HG02623 (cell line): ENCODE data around the gene PIWIL4.
"Not testable (repeated sequence)": the region's sequence is repeated elsewhere in the genome, so short reads cannot be mapped to it uniquely, and the experiment has no call there.

Experiments
- ATAC-seq: cut with Tn5 transposase; IDR thresholded peaks from one replicate; pipeline ENCODE4 v1.9.1; 2021; ENCODE audit warnings: moderate library complexity; ENCODE audit not compliant: unreplicated experiment

The PIWIL4 gene

DNA sequence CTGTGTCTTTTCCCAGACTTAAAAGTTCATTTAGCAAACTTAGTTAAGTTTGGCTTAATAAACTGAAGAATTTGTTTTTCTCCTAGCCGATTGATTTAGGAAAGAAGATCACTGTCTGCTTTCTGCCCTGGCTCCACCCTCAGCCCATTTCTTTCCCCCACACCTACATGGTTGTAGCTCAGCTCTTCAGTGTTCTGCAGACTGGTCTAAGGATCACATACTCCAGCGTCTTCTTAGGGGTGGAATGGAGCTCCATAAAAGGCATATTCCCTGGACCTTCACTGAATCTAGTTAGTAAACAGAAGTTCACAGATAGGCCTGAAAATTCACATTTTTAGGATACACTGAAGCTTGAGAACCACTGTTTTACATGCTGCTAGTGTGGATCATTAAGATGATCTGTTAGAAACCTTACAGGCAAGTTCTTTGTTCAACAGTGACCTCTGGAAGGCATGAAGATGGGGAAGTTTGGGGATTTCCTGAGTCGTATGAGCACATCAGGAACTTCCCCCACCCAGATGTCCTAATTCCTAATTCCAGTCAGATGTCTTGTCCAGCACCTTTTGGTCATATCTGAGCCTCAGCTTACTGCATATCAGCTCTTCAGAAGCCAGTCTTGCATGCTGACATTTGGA lies 16.8 kb downstream of the PIWIL4 start:
- peak; percentile 45 for ATAC-seq

DNA sequence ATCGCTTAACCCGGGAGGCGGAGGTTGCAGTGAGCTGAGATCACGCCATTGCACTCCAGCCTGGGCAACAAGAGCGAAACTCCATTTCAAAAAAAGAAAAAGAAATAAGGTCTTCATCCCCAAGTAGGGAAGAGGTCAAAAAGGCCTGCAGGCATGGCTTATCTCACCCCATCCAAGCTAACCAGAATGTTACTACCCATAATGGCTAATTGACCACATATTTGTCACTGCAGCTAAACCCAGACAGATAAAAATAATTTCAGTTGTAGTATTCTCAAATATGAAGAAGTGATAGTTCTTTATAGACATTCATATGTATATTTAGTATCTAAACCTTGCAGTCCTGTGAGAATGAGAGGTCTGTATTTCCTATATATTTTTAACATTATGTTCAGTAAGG lies 17.8 kb downstream of the PIWIL4 start:
- ATAC-seq, result no peak

DNA sequence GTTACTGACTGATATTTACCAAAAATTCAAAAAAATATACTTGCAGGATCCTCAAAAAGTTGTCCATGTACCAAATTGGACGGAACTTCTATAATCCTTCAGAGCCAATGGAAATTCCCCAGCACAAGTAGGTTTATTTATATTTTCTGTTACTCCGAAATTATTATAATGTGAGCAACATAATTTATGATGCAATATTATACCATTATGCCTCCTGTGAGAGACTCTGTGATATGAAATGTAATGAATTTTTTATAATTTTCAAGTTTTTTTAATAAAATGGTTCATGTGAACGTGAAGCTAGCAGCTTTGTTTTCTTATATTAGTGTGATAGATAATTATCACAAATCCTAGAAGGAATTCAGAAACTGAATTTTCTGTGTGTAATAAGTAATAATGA lies 18.2 kb downstream of the PIWIL4 start:
- ATAC-seq, result no peak

DNA sequence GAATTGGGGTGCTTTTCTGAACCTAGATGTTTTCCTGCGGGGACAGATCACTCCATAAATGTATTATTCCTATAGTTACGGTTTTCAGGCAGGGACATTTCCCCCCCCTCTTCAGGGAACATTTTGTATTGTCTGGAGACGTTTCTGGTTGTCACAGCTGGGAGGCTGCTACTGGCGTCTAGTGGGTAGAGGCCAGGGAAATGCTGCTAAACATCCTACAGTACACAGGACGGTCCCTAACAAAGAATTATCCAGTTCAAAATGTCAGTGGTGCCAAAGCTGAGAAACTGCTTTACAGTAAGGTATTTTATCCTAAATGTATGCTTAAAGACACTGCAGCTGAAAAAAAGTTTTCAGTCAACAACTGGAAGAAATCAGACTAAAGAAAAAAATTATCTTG lies 19.4 kb downstream of the PIWIL4 start:
- ATAC-seq, result no peak

DNA sequence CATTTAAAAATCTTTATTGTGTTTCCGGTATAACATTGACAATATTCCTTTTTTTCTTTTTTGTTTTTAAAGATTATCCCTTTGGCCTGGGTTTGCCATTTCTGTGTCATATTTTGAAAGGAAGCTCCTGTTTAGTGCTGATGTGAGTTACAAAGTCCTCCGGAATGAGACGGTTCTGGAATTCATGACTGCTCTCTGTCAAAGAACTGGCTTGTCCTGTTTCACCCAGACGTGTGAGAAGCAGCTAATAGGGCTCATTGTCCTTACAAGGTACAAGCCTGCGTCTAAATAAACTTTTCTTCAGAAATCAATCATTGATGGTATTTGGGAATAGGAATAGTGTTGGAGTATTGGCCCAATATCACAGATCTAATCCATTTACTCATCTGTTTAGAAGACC lies 19.8 kb downstream of the PIWIL4 start:
- no peak for ATAC-seq

DNA sequence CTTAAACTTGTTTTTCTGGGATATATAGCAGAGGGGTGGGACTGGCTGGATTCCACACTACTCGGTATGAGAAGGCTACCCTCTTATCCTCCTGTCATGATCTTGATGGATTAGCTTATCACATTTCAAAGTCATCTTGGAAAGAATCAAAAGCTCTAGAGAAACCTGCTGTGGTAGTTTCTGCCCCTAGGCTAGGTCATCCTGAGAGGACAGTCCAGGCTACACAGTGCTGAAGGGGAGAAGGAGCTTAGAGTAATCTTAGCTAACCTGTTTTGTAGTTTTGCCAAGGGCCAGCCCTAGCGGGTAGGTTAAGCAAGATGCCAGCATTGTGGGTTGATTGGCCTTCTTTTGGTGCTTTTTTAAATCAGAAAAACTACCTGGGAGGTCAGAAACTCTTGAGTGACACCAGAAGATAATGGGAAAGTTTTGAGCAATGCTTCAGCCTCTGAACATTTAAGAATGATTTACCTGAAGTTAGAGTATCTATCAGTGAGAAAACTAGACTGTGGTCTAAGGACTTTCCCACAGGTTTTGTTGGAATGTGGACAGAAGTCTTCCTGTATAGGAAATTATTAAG lies 21.3 kb downstream of the PIWIL4 start:
- ATAC-seq, result no peak

DNA sequence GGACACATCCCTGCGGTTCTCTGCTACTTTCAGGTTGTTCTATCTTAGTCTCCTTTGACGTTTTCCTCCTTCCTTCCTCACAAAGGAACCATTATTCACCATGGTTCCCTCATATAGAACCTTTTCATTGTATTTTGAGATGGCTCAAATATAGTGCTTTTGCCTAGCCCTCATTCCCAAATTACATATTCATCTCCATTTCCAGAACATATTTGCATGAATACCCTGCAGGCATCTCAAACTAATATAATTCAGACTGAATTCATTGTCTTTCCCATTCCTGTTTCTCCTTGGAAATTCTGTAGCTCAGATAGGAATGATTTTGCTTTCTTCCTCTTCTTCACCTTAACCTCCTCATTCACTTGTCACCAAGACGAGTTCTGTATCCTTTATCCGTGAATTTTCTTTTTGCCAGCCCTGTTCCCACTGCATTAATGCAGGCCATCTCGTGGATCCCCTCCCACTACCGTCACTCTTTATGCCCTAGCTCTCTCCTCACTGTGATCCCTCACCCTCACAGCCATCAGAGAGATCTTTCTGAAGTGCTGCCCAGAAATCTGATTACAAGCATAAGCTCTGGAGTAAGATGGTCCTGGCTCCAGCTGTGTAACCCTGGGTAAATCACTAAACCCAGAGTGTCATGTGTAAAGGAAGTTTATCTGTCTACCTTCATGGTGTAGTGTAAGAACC lies 23.3 kb downstream of the PIWIL4 start:
- ATAC-seq, result no peak

DNA sequence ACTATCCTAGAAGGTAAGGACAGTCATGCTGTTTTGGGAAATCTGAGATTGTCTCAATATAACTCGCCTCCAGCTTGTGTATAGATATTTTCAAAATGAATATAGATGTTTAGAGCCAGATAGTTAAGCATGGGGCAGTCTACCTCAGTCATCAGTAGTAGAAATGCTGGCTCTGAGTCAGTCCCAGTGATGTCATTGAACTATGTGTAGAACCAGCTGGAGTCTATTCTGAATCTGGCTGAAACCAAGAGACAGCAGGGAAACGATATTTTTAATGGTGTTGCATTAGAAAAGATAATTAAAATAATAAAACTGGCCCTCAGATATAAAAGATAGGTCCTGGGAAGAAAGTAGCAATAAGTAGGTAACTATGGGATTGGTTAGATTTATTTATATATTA lies 25.9 kb downstream of the PIWIL4 start:
- peak; percentile 71 for ATAC-seq

DNA sequence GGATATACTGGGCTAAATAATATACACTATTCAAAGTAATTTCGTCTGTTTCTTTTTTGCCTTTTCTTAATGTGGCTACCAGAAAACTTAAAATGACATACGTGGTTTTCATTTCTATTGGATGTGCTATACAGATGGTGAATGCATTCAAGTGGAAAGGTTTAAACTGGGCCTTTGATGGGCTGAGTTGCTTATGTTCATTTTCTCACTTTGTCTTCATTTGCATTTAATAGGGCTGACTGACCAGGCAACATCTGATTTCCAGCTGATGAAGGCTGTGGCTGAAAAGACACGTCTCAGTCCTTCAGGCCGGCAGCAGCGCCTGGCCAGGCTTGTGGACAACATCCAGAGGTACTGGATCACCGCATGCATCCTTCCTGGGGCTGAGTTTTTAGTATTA lies 27.9 kb downstream of the PIWIL4 start:
- no peak for ATAC-seq

DNA sequence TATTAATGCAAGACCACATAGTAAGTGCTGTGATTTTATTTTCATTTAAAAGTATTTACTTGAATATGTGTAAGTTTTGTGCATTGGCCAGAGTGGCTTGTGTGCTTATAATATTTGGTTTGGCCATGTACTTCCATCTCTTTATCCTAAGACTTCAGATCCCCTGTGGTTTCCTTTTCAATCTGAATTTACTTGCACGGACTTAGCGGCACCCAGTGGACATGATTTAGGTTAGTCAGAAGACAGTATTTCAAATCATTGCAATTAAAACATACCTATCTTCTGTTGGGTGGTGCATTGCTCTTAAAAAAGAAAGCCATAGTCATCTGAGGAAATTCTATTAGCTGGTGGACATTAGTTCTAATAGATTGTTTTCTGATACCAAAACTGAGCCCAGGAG lies 30.7 kb downstream of the PIWIL4 start:
- ATAC-seq, result no peak

DNA sequence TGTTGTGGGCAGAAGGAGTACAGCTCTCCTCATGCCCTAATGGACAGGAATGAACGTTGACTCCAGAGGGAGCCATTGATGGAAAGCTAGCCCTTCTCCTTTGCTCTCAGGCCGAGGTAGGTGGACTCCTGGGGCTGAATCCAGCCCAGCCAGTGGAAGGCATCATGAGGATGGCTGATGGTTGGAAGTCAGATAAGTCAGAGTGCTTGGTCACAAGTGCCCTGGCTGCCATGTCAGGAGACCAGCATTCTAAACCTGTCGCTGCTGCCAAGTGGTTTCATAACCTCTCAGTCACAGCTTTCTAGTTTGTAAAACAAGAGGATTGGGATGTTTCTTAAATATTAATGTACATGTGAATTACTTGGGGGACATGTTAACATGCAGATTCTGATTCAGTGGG lies 32.3 kb downstream of the PIWIL4 start:
- ATAC-seq, result no peak

DNA sequence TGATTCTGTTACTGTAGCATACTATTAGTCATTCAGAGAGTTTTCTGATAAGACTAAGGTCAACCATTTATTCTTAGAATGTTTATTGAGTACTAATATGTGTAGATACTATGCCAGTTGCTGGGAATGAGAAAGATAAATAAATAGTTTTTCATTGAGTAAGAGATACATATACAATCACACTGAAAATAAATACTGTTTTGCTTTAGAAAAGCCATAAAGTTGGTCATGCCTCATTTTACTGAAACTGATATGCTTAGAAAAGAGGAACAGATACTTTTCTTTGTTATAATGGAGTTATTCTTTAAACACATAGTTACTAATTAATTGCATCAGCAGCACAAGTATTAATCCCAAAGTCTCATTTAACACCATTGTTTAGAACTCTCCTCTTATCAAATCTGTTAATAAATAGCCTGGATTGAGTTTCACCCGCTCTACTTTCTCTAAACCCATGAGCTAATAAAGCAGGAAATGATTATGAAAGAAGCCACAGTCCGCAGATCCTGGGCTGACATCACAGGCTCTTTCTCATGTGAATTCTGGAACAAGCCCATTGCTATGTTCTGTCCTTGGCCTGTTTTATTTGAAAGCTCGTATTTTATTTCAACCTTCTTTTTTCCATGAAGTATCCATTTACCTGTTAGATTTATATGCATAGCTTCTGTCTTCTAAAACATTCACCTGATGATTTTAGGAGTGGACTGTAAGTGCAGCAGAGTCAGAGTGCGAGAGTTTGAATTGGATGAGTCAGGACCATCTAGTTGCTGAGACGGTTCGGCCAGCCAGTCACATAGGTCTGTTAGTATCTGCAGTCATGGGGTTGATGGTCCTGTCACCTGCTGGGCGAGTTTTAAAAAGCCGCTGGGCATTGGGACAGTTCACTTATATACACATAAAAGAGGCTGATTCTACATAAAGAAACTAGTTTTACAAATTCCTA lies 35.5 kb downstream of the PIWIL4 start:
- peak; percentile 82 for ATAC-seq

DNA sequence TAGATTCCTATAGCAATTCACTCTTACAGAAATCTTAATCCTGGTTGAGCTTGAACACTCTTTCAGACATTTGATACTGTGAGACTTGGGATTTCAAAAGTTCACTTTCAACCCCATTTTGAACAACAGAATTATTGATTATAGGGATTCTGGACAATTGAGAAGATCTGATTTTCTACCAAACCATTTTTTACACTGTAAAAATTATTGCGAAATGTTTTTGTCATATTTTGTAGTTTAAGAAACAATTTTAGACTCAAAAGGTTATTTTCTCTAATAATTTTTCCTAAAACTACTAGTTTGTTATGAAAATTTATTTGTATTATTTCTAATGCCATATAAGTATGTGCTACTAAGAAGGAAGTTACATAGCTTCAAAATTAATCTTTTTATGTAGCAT lies 36.4 kb downstream of the PIWIL4 start:
- no peak for ATAC-seq

DNA sequence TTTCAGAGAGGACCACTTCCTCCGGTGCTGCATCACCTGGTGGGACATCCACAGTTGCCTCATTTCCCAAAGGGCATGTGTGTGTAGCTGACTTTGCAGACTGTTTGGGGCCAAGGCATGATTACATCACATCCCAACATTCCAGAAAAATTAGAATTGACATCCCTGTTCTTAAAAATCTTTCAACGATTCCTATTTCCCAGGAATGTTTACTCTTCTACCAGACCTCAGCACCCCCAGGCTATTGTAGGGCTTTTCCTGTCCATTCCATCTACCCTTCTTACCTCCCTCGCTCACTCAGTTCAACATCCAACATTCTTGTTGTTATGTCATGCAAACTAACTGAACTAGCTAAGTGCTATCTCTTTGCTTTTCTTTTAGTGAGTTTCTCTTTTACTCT lies 37.3 kb downstream of the PIWIL4 start:
- ATAC-seq, result no peak

DNA sequence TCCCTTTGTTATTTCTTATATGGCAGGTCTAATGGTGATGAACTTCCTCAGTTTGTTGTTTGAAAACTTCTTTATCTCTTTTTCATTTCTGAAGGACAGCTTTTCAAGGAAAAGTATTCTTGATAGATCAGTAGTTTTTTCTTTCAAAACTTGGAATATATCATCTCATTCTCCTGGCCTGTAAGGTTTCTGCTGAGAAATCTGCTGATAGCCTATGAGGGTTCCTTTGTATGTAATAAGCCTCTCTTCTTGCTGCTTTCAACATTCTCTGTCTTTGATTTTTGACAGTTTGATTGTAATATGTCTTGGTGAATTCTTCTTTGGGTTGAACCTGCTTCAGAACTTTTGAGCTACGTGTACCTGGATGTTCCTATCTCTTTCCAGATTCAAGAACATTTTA lies 46.0 kb downstream of the PIWIL4 start:
- no peak for ATAC-seq

DNA sequence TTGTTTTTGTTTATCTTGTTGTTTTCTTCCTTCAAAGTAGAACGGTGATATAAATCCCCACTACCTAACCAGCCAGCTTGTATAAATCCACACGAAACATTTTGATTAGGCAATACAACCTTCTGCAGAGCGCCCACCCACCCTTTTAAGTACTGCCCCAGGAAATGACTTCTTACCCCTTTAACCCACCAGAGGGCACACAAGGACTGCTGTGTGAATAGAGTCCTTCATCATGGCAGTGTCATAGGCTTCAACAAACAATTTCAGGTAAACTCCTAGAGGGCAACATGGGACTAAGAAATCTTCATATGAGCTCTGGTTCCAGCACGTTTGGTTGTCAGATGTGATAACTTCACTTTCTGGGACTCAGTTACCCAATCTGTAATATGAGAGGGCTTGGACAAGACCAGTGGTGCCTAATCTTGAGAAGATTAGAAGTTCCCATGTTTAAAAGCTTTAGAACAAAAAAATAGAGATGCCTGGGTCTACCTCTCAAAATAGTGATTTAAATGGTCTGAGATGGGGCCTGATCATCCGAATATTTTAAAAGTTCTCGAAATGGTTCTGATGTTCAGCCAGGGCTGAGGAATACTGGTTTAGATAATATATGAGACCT lies 56.1 kb downstream of the PIWIL4 start:
- peak; percentile 63 for ATAC-seq

DNA sequence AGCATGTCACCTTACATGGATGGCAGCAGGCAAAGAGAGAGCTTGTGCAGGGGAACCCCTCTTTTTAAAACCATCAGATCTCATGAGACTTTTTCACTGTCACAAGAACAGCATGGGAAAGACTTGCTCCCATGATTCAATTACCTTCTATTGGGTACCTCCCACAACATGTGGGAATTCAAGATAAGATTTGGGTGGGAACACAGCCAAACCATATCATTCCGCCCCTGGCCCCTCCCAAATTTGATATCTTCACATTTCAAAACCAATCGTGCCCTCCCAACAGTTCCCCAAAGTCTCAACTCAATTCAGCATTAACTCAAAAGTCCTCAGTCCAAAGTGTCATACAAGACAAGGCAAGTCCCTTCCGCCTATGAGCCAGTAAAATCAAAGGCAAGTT lies 58.3 kb downstream of the PIWIL4 start:
- ATAC-seq, result not testable (repeated sequence)

DNA sequence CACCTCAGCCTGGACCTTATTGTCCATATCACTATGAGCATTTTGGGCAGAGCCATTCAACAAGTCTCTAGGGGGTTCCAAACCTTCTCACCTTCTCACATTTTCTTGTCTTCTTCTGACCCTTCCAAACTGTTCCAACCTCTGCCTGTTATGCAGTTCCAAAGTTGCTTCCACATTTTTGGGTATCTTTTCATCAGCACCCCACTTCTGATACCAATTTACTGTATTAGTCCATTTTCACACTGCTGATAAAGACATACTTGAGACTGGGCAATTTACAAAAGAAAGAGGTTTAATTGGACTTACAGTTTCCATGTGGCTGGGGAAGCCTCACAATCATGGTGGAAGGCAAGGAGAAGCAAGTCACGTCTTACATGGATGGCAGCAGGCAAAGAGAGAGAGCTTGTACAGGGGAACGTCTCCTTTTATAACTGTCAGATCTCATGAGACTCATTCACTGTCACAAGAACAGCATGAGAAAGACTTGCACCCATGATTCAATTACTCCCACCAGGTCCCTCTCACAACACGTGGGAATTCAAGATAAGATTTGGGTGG lies 59.9 kb downstream of the PIWIL4 start:
- ATAC-seq, result not testable (repeated sequence)

DNA sequence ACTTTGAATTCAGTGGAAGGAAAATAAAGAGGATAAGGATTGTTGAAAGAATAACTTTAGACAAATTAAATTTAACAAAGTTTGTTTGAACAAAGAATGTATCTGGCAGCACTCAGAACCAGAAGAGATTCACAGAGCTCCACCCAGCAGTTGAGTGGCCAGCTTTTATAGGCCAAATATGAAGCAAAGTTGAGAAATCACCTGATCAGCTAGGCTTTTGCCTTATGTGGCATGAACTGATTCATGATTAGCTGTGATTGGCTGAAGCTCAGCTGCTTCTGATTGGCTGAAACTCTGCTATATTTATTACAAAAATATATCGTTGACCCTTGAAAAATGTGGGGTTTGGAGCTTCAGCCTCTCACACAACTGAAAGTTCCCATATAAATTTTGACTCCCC lies 62.6 kb downstream of the PIWIL4 start:
- ATAC-seq, result no peak

DNA sequence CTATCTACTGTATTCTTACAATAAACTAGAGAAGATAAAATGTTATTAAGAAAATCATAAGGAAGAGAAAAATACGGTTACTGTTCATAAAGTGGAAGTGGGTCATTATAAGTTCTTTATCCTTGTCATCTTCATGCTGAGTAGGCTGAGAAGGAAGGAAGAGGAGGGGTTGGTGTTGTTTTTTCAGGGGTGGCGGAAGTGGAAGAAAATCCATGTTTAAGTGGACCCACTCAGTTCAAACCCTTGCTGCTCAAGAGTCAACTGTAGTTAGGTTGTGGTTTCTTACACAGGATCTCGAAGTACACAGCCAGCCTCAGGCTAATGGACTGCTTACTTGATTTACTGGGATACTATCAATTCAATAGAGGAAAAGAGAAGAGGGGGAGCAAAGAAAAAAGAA lies 63.1 kb downstream of the PIWIL4 start:
- ATAC-seq, result no peak

DNA sequence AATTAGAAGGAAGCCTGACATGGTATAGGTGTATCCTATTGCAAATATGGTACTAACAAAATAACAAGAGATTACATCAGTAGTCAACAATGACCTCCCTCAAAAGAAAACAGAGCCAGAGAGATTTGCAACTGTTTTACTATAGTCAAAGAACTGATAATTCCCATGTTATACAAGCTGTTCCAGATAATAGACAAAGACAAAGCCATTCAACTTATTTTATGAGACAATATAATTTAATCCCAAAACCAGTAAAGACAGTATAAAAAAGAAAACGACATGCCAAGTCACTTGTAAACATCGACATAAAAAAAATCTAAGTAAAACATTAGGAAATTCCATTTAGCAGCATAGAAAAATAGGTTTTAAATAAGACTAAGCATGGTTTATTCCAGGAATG lies 65.2 kb downstream of the PIWIL4 start:
- ATAC-seq, result no peak
